HG03045 (cell line): ENCODE data around the gene MSMB.
"Not testable (repeated sequence)": the region's sequence is repeated elsewhere in the genome, so short reads cannot be mapped to it uniquely, and the experiment has no call there.

ENCODE experiments used
- ATAC-seq: cut with Tn5 transposase; IDR thresholded peaks from one replicate; pipeline ENCODE4 v1.9.1; 2021; ENCODE audit warnings: mild to moderate bottlenecking, moderate library complexity; ENCODE audit not compliant: unreplicated experiment

MSMB gene

GRCh38 chr10:46014683-46015405 is 31.2 kb downstream of the MSMB start:
- no peak for ATAC-seq

DNA sequence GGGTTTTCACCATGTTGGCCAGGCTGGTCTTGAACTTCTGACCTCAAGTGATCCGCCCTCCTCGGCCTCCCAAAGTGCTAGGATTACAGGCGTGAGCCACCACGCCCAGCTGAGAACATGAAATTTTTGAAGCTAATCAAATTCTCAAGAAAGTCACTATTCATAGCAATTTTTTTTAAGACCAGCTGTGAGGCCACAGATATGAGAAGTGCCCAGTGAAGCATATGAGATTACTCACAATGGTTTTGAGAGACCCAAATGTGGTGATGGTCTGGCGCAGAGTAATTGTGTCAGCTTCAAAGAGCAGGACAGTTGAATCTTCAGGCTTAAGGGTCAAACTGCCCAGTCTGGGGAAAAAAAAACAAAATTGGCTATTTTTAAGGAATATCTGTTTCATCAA is 31.9 kb downstream of the MSMB start:
- ATAC-seq: no peak

GRCh38 chr10:46012746-46013145 is 33.3 kb downstream of the MSMB start:
- no peak for ATAC-seq

GRCh38 chr10:46006219-46006618 is 39.9 kb downstream of the MSMB start:
- no peak for ATAC-seq

GRCh38 chr10:46005383-46005782 is 40.7 kb downstream of the MSMB start:
- ATAC-seq: no peak

DNA sequence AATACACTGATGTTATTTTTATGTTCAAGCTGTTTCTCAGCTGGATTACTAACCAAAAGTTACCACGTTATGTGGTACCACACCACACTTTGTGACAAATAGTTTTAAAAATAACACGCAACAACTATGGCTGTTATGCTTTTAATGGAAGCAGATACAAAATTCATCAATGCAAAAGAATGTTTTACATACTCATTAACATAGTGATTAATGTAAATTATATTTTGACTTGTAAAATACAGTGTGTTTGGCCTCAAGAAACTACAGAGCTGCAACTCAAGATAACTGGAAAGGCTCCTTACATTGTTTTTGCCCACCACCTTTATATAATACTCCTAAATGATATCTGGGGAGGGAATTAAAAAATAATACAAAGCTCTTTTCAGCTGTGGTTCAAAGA is 41.1 kb downstream of the MSMB start:
- no peak for ATAC-seq

DNA sequence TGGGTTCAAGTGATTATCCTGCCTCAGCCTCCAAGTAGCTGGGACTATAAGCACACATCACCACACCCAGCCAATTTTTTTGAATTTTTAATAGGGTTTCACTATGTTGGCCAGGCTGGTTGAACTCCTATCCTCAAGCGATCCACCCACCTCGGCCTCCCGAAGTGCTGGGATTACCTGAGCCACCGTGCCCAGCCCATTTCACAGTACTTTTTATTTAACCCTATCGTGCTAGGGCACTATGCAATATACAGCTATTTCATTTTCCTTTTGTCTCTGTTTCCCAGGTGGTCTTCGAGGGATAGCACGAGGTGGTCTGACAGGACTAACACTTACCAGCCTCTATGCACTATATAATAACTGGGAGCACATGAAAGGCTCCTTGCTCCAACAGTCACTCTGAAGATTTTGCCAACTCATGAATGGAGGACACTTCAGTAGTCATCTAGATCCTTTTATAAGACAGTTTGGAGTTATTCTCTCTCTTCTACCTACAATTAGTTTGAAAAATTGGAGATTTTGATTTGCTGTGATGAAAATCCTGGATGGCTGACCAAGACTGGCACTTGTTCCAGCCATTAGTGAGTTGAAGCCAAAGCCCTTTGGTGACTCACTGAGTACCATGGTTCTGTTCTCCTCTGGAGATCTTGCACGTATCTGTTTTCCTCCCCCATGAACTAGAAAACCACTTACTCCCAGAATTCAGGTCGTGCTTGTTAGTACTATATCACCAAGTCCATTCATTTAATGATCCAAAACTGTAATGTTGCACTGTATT is 43.0 kb downstream of the MSMB start:
- ATAC-seq: no peak

DNA sequence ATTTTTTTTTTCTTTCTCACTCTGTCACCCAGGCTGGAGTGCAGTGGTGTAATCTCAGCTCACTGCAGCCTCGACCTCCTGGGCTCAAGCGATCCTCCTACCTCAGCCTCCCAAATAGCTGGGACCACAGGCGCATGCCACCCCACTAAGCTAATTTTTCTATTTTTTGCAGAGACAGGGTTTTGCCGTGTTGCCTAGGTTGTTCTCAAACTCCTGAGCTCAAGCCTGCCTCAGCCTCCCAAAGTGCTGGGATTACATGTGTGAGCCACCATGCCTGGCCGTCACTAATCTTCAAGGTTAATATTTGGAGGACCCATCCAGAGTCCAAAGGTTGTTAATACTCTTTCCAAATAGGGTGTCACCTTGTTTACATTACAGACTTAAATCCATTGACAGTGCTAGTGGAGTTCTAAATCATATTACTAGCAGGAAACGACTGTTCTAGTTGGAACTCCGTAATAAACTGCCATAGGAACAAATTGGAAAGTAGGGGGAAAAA is 43.8 kb downstream of the MSMB start:
- not testable (repeated sequence) for ATAC-seq

DNA sequence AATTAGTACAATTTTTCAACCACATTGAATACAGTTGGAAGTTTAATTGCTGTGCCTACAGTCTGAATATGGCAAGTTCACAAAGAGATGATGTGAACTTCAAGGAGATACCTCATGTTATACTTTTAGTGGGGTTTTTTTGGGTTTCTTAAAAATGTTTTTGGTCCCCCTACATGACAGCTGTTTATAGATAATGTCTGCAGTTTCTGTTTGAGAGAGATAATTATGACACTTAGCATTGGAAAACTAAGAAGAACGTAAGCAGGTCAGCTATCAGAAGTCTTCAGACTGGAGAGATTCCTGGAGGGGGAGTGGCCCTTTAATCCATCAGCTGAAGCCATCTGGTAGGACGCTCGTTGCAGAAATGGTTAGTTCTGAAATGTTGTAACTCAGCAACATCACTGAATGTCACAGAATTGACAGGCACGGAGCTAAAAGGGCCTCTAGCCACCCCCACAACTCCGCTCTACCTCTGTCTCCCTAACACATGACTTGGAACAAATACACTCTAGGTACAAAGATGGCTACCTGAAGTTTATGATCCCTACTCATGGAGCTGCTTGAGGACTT is 44.8 kb downstream of the MSMB start:
- no peak for ATAC-seq

DNA sequence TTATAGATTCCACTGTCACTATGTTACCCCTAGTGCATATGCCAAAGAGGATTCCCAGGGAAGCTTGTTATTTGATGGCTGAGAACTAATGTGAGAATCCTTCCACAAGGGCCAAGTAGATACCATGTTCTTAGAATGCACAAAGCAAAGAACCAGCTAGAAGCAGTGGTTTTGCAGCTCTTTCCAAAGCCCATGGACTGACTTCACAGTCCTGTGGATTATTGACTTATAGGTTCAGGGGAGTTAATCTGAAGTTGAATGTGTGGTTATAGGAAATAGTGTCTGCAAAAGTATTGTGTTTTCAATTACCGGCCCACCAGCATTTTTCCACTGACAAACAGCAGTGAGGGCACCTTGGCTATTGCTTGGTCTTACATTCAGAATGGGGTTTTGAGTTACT is 45.5 kb downstream of the MSMB start:
- ATAC-seq: no peak

DNA sequence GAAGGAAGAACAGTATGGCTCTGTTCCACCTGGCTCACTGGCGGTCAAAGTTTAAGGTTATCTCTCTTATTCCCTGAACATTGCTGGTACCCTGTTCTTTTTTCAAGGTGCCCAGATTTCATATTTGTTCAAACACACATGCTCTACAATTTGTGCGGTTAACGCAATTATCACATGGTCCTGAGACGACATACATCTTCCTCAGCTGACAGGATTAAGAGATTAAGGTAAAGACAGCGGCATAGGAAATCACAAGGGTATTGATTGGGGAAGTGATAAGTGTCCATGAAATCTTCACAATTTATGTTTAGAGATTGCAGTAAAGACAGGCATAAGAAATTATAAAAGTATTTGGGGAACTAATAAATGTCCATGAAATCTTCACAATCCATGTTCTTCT is 46.1 kb downstream of the MSMB start:
- not testable (repeated sequence) for ATAC-seq

- no peak for ATAC-seq
Observed at GRCh38 chr10:45997994-45998763, 47.9 kb downstream of the MSMB start.

DNA sequence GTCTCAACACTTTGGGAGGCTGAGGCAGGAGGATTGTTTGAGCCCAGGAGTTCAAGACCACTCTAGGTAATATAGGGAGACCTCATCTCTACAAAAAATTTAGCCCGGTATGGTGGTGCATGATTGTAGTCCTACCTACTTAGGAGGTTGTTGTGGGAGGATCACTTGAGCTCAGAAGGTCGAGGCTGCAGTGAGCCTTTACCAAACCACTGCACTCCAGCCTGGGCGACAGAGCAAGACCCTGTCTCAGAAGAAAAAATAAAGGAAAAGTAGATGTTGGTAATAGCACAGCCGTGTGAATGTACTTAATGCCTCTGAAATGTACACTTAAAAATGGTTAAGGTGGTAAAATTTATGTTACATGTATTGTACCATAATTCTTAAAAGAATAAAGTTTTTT is 48.5 kb downstream of the MSMB start:
- no peak for ATAC-seq

DNA sequence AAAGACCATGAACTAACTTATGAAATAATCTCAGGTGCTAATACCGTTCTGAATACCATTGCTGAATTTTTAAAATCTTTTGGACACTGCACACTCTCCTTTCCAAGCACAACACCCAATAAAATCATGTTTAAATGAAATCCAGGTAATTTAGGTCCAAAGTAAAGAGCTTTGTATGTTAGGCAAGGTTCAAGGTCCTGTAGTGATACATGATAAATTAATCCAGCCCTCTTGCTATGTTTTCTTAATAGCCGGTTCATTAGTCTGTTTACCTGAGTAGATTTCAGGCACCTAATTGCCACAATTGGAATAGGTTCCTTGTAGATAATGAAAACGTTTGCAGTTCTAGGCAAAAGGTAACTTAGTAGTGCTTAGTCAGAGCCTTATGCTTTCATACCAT is 60.5 kb downstream of the MSMB start:
- ATAC-seq: not testable (repeated sequence)

DNA sequence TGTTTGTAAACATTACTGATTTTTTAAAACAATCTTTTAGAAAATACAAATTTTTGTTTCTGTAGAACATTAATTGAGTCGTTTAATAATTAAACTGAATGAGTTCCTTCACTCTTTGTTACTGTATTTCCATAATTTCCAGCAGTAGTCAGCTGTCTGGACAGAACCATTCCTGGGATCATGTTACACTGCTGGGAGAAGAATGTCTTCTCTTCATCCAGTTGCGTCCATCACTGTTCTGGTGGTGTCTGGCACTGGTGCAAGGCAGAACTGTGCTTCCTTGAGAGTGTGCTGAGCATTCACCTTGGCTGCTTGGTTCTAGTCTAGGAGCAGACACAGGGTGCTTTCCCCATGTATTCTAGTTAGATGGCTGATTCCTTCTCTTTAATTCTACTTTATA is 61.6 kb downstream of the MSMB start:
- not testable (repeated sequence) for ATAC-seq

GRCh38 chr10:45983538-45984186 is 62.4 kb downstream of the MSMB start:
- ATAC-seq: not testable (repeated sequence)
